HepG2 (cell line): Measurements from ENCODE around the gene SLCO4A1. TPM values are rescaled to one million over a fixed set of nuclear protein-coding genes. Genes with fewer than 3 reads are reported as not detected.

ENCODE experiments used
- ATF7 ChIP-seq, 2 experiments: fragments of 450-650 bp in 1 of 2; sonication (generic) in 1 of 2; formaldehyde crosslinking in 1 of 2; IDR thresholded peaks; 2 replicates each; pipeline versions ENCODE4 v1.4.0 to v1.6.1; 2016 to 2020; ENCODE audit warnings: antibody characterized with exemption in 1 of 2, mild to moderate bottlenecking in 1 of 2, missing genetic modification reagents in 1 of 2
- BCL6 ChIP-seq: IDR thresholded peaks from 2 replicates; pipeline ENCODE4 v1.6.1; 2016; ENCODE audit warnings: missing genetic modification reagents, missing compliant biosample characterization
- DZIP1 ChIP-seq: sonication (generic); formaldehyde crosslinking; IDR thresholded peaks from 2 replicates; pipeline ENCODE4 v1.5.0; 2020; ENCODE audit warnings: mild to moderate bottlenecking, missing genetic modification reagents
- FOSL2 ChIP-seq: sonication (generic); formaldehyde crosslinking; IDR thresholded peaks from 2 replicates; pipeline ENCODE4 v1.4.0; 2020; ENCODE audit warnings: missing genetic modification reagents
- HOXA5 ChIP-seq: sonication (generic); formaldehyde crosslinking; IDR thresholded peaks from 2 replicates; pipeline ENCODE4 v1.4.0; 2020; ENCODE audit warnings: missing genetic modification reagents
- KDM1A ChIP-seq: IDR thresholded peaks from 2 replicates; pipeline ENCODE4 v1.6.1; 2016; ENCODE audit warnings: missing compliant biosample characterization
- MAX ChIP-seq: IDR thresholded peaks from 2 replicates; pipeline ENCODE4 v1.6.1; 2012; ENCODE audit warnings: inconsistent platforms
- MEF2D ChIP-seq: sonication (generic); formaldehyde crosslinking; IDR thresholded peaks from 2 replicates; pipeline ENCODE4 v1.5.1; 2020; ENCODE audit warnings: mild to moderate bottlenecking, missing genetic modification reagents
- PHF21A ChIP-seq: sonication (generic); formaldehyde crosslinking; IDR thresholded peaks from 2 replicates; pipeline ENCODE4 v1.5.0; 2020; ENCODE audit warnings: mild to moderate bottlenecking, missing genetic modification reagents
- SCMH1 ChIP-seq: sonication (generic); formaldehyde crosslinking; IDR thresholded peaks from 2 replicates; pipeline ENCODE4 v1.9.0; 2021; ENCODE audit warnings: missing genetic modification reagents, mild to moderate bottlenecking, borderline replicate concordance
- STAG1 ChIP-seq: sonication (generic); formaldehyde crosslinking; IDR thresholded peaks from 2 replicates; pipeline ENCODE4 v1.4.0; 2020; ENCODE audit warnings: missing genetic modification reagents
- TEF ChIP-seq: sonication (generic); formaldehyde crosslinking; IDR thresholded peaks from 2 replicates; pipeline ENCODE4 v1.5.0; 2020; ENCODE audit warnings: missing genetic modification reagents
- ZBTB49 ChIP-seq: sonication (generic); formaldehyde crosslinking; IDR thresholded peaks from 2 replicates; pipeline ENCODE4 v1.4.0; 2020; ENCODE audit warnings: missing genetic modification reagents, borderline replicate concordance
- ZBTB7B ChIP-seq: sonication (generic); formaldehyde crosslinking; IDR thresholded peaks from 2 replicates; pipeline ENCODE4 v1.4.0; 2020; ENCODE audit warnings: missing genetic modification reagents
- ZNF124 ChIP-seq: sonication (generic); formaldehyde crosslinking; IDR thresholded peaks from 2 replicates; pipeline ENCODE4 v1.4.0; 2020; ENCODE audit warnings: missing genetic modification reagents
- ZNF609 ChIP-seq: sonication (generic); formaldehyde crosslinking; IDR thresholded peaks from 2 replicates; pipeline ENCODE4 v1.4.0; 2020; ENCODE audit warnings: mild to moderate bottlenecking, missing genetic modification reagents, borderline replicate concordance
- ZNF777 ChIP-seq: sonication (generic); formaldehyde crosslinking; IDR thresholded peaks from 2 replicates; pipeline ENCODE4 v1.4.0; 2020; ENCODE audit warnings: missing genetic modification reagents
- polyA plus RNA-seq, 8 experiments: library from polyadenylated mRNA; depleted of rRNA in 3 of 8; stranded (reverse) in 7 of 8; unstranded in 1 of 8; fragments of >200 nt; fragmentation: Illumina TruSeq in 4 of 8; extraction: Trizol in 4 of 8; gene quantifications; 2 replicates each; pipeline versions ENCODE4 v1.2.1 to v1.2.3, GENCODE V29; 2011 to 2016; ENCODE audit warnings: low read depth in 4 of 8, missing spikeins in 1 of 8, mixed read lengths in 1 of 8; ENCODE audit not compliant: insufficient read depth in 1 of 8
- total RNA-seq, 5 experiments: library from RNA; depleted of rRNA; stranded (reverse); fragments of >200 nt; fragmentation: Illumina TruSeq; extraction: Trizol; gene quantifications; 2 replicates each; pipeline ENCODE4 v1.2.3, GENCODE V29; 2016; ENCODE audit warnings: low read depth in 1 of 5
- TF ChIP-seq, protein P1 (sequence below): IDR thresholded peaks from 2 replicates; pipeline ENCODE4 v1.6.1; 2016

Gene SLCO4A1
- total and polyA plus RNA-seq, 2 of the 13 experiments (the other 11 are each of a cell fraction or from before 2014, with no cell fraction given): 55.5 to 112 TPM

- TF ChIP-seq ZBTB49 (CRISPR knock-in tag) (no peak), STAG1 (CRISPR knock-in tag) (0 out of 2 replicates have a peak, but pooled peaks have one; percentile 6), MAX (peak; percentile 83), HOXA5 (CRISPR knock-in tag) (0 out of 2 replicates have a peak, but pooled peaks have one; percentile 25), ZNF609 (CRISPR knock-in tag) (peak; percentile 93), ATF7 (IDR thresholded peaks at IDR 0.05) (no peak), ATF7 (CRISPR knock-in tag; IDR thresholded peaks at IDR 0.05) (peak; percentile 67; the same call in 1 of the 2 replicates), KDM1A (CRISPR knock-in tag) (peak; percentile 73; the same call in 1 of the 2 replicates), PHF21A (CRISPR knock-in tag) (peak; percentile 93), FOSL2 (CRISPR knock-in tag) (peak; percentile 40; the same call in 1 of the 2 replicates), SCMH1 (CRISPR knock-in tag) (no peak), ZBTB7B (CRISPR knock-in tag) (peak; percentile 89), ZNF777 (CRISPR knock-in tag) (no peak), TEF (no peak), ZNF124 (CRISPR knock-in tag) (0 out of 2 replicates have a peak, but pooled peaks have one; percentile 51), BCL6 (CRISPR knock-in tag) (peak; percentile 97), MEF2D (CRISPR knock-in tag) (peak; percentile 75; the same call in 1 of the 2 replicates), DZIP1 (CRISPR knock-in tag) (no peak)
- TF ChIP-seq, protein P1, sequence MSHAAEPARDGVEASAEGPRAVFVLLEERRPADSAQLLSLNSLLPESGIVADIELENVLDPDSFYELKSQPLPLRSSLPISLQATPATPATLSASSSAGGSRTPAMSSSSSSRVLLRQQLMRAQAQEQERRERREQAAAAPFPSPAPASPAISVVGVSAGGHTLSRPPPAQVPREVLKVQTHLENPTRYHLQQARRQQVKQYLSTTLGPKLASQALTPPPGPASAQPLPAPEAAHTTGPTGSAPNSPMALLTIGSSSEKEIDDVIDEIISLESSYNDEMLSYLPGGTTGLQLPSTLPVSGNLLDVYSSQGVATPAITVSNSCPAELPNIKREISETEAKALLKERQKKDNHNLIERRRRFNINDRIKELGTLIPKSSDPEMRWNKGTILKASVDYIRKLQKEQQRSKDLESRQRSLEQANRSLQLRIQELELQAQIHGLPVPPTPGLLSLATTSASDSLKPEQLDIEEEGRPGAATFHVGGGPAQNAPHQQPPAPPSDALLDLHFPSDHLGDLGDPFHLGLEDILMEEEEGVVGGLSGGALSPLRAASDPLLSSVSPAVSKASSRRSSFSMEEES: peak; percentile 53; the same call in 1 of the 2 replicates
Observed at GRCh38 chr20:62639765-62640164, 2.5 kb upstream of the SLCO4A1 start (continued).
